ENCODE measurements around the gene TSPEAR.

The TSPEAR gene

GRCh38 chr21:44729336-44730027 lies 18.1 kb upstream of the TSPEAR start:
- ChIA-PET POLR2A (ENCODE audit: low non-redundant PET) (no interaction called here), CTCF (no interaction called here)
- no peak overlapping the region for H3K27ac ChIP-seq
- no peak for TF ChIP-seq CTCF (conservative IDR thresholded peaks at IDR 0.05; ENCODE audit: low read depth)
- no peak for DNase-seq (ENCODE audit: low spot score)

GRCh38 chr21:44728716-44729115 lies 17.3 kb upstream of the TSPEAR start:
- DNase-seq (ENCODE audit: low spot score): no peak
- ChIA-PET CTCF (no interaction called here), POLR2A (ENCODE audit: low non-redundant PET) (no interaction called here)
- H3K27ac ChIP-seq: no peak overlapping the region
- TF ChIP-seq CTCF (conservative IDR thresholded peaks at IDR 0.05; ENCODE audit: low read depth): no peak

- CTCF ChIA-PET: interaction anchor here (0.5 kb wide), 1 partner anchor 375 kb away, joined by 5 read pairs; no protein-coding TSS in a partner anchor
- H3K27ac ChIP-seq: no peak overlapping the region
- POLR2A ChIA-PET (ENCODE audit: low non-redundant PET): no interaction called here
- no peak for TF ChIP-seq CTCF (conservative IDR thresholded peaks at IDR 0.05; ENCODE audit: low read depth)
- no peak for DNase-seq (ENCODE audit: low spot score)
Measured at GRCh38 chr21:44727757-44728156, 16.4 kb upstream of the TSPEAR start.

- no peak overlapping the region for H3K27ac ChIP-seq
- POLR2A ChIA-PET (ENCODE audit: low non-redundant PET): no interaction called here
- no peak for TF ChIP-seq CTCF (conservative IDR thresholded peaks at IDR 0.05; ENCODE audit: low read depth)
- DNase-seq (ENCODE audit: low spot score): no peak
- CTCF ChIA-PET: interaction anchor here (0.6 kb wide), 1 partner anchor 1397 kb away, joined by 3 read pairs; no protein-coding TSS in a partner anchor
Measured at GRCh38 chr21:44727321-44727720, 15.9 kb upstream of the TSPEAR start.

GRCh38 chr21:44726826-44727225 lies 15.5 kb upstream of the TSPEAR start:
- ChIA-PET POLR2A (ENCODE audit: low non-redundant PET) (no interaction called here), CTCF (interaction anchor here (0.6 kb wide), 1 partner anchor 1396 kb away, joined by 3 read pairs; no protein-coding TSS in a partner anchor)
- H3K27ac ChIP-seq: no peak overlapping the region
- DNase-seq (ENCODE audit: low spot score): no peak
- TF ChIP-seq CTCF (conservative IDR thresholded peaks at IDR 0.05; ENCODE audit: low read depth): no peak

- DNase-seq (ENCODE audit: low spot score): no peak
- ChIA-PET POLR2A (ENCODE audit: low non-redundant PET) (no interaction called here), CTCF (interaction anchor here (0.5 kb wide), 1 partner anchor 167 kb away, joined by 4 read pairs; no protein-coding TSS in a partner anchor)
- TF ChIP-seq CTCF (conservative IDR thresholded peaks at IDR 0.05; ENCODE audit: low read depth): no peak
- H3K27ac ChIP-seq: no peak overlapping the region
Measured at GRCh38 chr21:44724926-44725325, 13.6 kb upstream of the TSPEAR start.
